Effector CD4-positive, alpha-beta T cell (primary cell): ENCODE measurements around the gene PLEKHG4.

Experiments
- DNase-seq: peaks from one replicate; pipeline ENCODE4 v3.0.0-alpha.2; 2020

The PLEKHG4 gene

GRCh38 chr16:67246081-67246755 is 33.1 kb upstream of the PLEKHG4 start:
- DNase-seq: peak; percentile 41

- DNase-seq: peak; percentile 31
These were observed 32.6 kb upstream of the PLEKHG4 start for GRCh38 chr16:67246756-67247191.

- peak; percentile 92 for DNase-seq
These were observed 31.9 kb upstream of the PLEKHG4 start, which contains the start of gene FHOD1 for GRCh38 chr16:67247192-67248072. Gene FHOD1, minus strand, starts transcription at chr16:67247481. Its CDS starts 71 bp downstream, at chr16:67247410.

- no peak for DNase-seq
These were observed 31.3 kb upstream of the PLEKHG4 start for GRCh38 chr16:67248073-67248400.

- DNase-seq: no peak
These were observed 30.7 kb upstream of the PLEKHG4 start, which contains the start of gene SLC9A5 for GRCh38 chr16:67248401-67249177. Gene SLC9A5, plus strand, starts transcription at chr16:67248979. Its CDS starts 36 bp downstream, at chr16:67249015.

- DNase-seq: no peak
These were observed 29.9 kb upstream of the PLEKHG4 start for GRCh38 chr16:67249178-67250044.

GRCh38 chr16:67250045-67250327 is 29.3 kb upstream of the PLEKHG4 start:
- no peak for DNase-seq

- DNase-seq: no peak
These were observed 26.5 kb upstream of the PLEKHG4 start for GRCh38 chr16:67252609-67253497.

- no peak for DNase-seq
These were observed 24.4 kb upstream of the PLEKHG4 start for GRCh38 chr16:67254801-67255552.

GRCh38 chr16:67255553-67256221 is 23.6 kb upstream of the PLEKHG4 start:
- DNase-seq: no peak

- no peak for DNase-seq
These were observed 22.6 kb upstream of the PLEKHG4 start for GRCh38 chr16:67256701-67257230.

- no peak for DNase-seq
These were observed 21.7 kb upstream of the PLEKHG4 start for GRCh38 chr16:67257486-67258160.

GRCh38 chr16:67258161-67258835 is 21.0 kb upstream of the PLEKHG4 start:
- DNase-seq: no peak

- no peak for DNase-seq
These were observed 19.6 kb upstream of the PLEKHG4 start for GRCh38 chr16:67259705-67260104.

GRCh38 chr16:67260426-67261063 is 18.8 kb upstream of the PLEKHG4 start:
- no peak for DNase-seq

- no peak for DNase-seq
These were observed 16.1 kb upstream of the PLEKHG4 start for GRCh38 chr16:67263201-67263600.

GRCh38 chr16:67264277-67264676 is 15.1 kb upstream of the PLEKHG4 start:
- no peak for DNase-seq

- DNase-seq: no peak
These were observed 14.5 kb upstream of the PLEKHG4 start for GRCh38 chr16:67264866-67265265.
